ENCODE data around the gene FBLN5. TPM values are rescaled to one million over a fixed set of nuclear protein-coding genes. Genes with fewer than 3 reads are reported as not detected.
A peak's percentile ranks its signal among the peaks of the same experiment; 100 is the strongest.

The FBLN5 gene
- total RNA-seq, 1 donor from 2014 or later, result 6.9 TPM

DNA sequence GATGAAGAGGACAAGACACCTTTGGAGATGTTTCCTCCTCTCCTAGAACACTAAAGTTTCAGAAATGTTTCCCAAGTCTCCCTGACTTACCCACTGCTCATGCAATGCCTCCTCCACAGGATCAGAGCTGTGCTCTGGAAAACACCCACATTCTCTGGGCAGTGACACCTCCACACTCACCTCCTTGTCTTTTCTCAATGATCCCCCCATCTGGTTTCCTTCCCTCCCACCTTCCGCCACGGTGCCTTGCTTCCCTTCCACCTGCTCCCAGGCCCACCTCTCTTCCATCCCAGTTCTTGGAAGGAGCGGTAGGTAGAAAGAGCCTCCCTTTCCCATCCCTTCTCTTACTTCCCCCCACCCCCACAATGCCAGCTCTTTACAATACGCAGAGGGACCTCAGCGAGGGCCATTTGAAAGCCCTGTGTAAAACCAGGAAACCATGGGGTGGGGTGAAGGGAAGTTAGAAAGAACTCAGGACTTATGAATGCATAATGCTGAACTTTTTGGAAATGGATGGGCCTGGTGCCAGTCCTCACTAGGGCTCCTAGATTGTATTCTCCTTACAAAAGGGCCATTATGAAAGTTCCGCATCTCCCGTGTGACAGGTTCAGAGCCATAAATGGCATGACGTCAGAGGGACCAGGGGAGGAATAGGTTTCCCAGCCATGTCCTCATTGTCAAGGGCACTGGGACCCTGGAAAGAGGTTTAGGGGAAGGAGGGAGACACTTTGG is 12.8 kb downstream of the FBLN5 start:
- Mint-ChIP-seq H3K4me3 (ENCODE audit: low read depth) (no peak overlapping the region), H3K27ac (no peak overlapping the region), H3K36me3 (ENCODE audit: insufficient read depth) (peaks cover 1% of the 10 kb centered on the region), H3K9me3 (ENCODE audit: low read depth) (no peaks in the 10 kb centered on the region), H3K4me1 (ENCODE audit: low read depth) (peaks cover 10% of the 10 kb centered on the region), H3K27me3 (peaks cover 7% of the 10 kb centered on the region)
- TF ChIP-seq, protein P1, sequence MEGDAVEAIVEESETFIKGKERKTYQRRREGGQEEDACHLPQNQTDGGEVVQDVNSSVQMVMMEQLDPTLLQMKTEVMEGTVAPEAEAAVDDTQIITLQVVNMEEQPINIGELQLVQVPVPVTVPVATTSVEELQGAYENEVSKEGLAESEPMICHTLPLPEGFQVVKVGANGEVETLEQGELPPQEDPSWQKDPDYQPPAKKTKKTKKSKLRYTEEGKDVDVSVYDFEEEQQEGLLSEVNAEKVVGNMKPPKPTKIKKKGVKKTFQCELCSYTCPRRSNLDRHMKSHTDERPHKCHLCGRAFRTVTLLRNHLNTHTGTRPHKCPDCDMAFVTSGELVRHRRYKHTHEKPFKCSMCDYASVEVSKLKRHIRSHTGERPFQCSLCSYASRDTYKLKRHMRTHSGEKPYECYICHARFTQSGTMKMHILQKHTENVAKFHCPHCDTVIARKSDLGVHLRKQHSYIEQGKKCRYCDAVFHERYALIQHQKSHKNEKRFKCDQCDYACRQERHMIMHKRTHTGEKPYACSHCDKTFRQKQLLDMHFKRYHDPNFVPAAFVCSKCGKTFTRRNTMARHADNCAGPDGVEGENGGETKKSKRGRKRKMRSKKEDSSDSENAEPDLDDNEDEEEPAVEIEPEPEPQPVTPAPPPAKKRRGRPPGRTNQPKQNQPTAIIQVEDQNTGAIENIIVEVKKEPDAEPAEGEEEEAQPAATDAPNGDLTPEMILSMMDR (IDR thresholded peaks at IDR 0.05; ENCODE audit: unreplicated experiment), result no peak
- DNase-seq (ENCODE audit: low spot score, unreplicated experiment), result no peak

DNA sequence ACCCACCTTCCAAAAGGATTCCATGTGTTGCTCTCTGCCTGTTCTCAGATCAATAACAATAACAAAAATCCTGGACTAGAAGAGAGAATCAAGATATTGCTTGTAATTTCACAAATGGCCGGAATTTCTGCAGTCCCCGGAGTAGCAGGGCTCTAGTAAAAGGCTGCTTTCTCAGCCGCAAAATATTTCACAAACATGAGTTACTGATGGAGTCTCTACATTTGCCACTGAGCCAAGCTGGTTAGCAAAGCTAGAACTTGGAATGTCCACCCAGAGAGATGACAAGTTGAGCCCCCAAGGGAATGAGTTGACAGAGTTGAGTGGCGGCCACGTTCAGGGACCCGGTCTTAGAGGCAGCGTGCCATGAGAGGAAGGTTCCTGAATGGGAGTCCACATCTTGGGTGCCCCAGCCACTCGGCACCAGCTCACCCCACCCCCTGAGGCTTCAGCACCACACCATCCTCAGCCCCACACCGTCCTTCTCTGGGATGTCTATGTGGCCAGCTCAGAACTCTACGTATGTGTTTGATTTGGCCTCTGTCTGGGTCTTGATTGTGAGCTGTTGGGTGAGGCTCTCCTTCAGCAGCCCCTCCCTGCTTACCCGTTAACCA is 15.9 kb downstream of the FBLN5 start:
- H3K27ac Mint-ChIP-seq, result no peak overlapping the region
- TF ChIP-seq, protein P1 (IDR thresholded peaks at IDR 0.05; ENCODE audit: unreplicated experiment), result no peak
- peaks cover under 1% of the 10 kb centered on the region for H3K36me3 Mint-ChIP-seq (ENCODE audit: insufficient read depth)
- H3K4me1 Mint-ChIP-seq (ENCODE audit: low read depth), result peaks cover 11% of the 10 kb centered on the region
- no peaks in the 10 kb centered on the region for H3K9me3 Mint-ChIP-seq (ENCODE audit: low read depth)
- H3K4me3 Mint-ChIP-seq (ENCODE audit: low read depth), result no peak overlapping the region
- no peak for DNase-seq (ENCODE audit: low spot score, unreplicated experiment)
- H3K27me3 Mint-ChIP-seq, result peaks cover 20% of the 10 kb centered on the region

DNA sequence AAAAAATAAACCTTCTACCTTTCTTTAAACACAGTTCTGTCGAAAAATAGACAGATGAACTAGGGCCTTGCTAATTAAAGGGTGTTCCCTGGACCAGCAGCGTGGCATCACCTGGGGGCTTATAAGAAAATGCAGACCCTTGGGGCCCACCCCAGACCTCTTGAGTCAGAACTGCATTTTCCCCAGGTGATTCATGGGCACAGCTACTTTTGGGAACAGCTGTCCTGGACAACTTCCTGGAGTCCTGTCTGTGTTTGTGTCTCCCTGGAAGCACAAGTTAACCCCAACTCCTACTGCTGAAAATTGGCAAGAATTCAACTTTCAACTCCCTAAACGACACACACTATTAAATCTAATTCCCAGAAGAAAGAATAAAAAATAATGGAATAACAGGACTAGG is 17.8 kb downstream of the FBLN5 start:
- DNase-seq (ENCODE audit: low spot score, unreplicated experiment), result no peak
- H3K4me1 Mint-ChIP-seq (ENCODE audit: low read depth), result peaks cover 6% of the 10 kb centered on the region
- peaks cover 19% of the 10 kb centered on the region for H3K27me3 Mint-ChIP-seq
- H3K9me3 Mint-ChIP-seq (ENCODE audit: low read depth), result no peaks in the 10 kb centered on the region
- H3K36me3 Mint-ChIP-seq (ENCODE audit: insufficient read depth), result no peaks in the 10 kb centered on the region
- no peak overlapping the region for H3K27ac Mint-ChIP-seq
- TF ChIP-seq, protein P1 (IDR thresholded peaks at IDR 0.05; ENCODE audit: unreplicated experiment), result no peak
- no peak overlapping the region for H3K4me3 Mint-ChIP-seq (ENCODE audit: low read depth)

DNA sequence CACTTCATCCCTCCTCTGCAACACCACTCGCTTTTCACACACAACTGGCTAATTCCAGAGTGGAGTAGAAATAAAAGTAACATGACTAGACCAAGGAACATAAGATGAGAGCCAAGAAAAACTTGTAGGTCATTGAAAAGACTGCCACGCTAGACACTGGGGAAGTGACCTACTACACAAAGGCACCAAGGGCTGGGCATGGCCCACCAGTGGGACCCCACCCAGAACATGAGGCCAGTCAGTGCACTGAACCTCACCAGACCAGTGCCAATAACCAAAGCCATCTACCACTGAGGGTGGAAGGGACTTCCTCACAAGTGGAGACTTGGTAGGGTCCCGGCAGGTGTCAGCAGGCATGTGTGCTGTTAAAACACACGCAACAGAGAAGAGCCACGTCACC is 19.7 kb downstream of the FBLN5 start:
- peak overlapping the region; percentile 45 for H3K27ac Mint-ChIP-seq
- TF ChIP-seq, protein P1 (IDR thresholded peaks at IDR 0.05; ENCODE audit: unreplicated experiment), result no peak
- H3K9me3 Mint-ChIP-seq (ENCODE audit: low read depth), result no peaks in the 10 kb centered on the region
- H3K27me3 Mint-ChIP-seq, result peaks cover 16% of the 10 kb centered on the region
- H3K36me3 Mint-ChIP-seq (ENCODE audit: insufficient read depth), result no peaks in the 10 kb centered on the region
- H3K4me1 Mint-ChIP-seq (ENCODE audit: low read depth), result peaks cover 6% of the 10 kb centered on the region
- no peak overlapping the region for H3K4me3 Mint-ChIP-seq (ENCODE audit: low read depth)
- DNase-seq (ENCODE audit: low spot score, unreplicated experiment), result no peak

DNA sequence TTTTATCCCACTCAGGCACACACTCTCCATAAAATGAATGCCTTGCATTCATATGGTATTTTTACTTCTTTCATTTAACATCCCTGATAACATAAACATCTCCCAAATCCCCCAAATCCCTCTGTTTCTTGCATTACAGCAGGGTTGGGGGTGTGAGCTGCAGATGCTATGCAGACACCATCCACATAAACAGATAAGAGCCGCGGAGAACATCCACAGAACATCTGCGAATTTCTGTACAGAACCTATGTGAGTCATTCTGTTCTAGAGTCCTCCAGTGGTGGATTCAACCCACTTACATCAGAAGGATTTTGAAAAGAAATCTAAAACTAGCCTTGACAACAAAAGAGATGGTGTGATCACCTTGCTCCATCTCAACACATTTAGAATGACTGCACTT is 20.3 kb downstream of the FBLN5 start:
- TF ChIP-seq, protein P1 (IDR thresholded peaks at IDR 0.05; ENCODE audit: unreplicated experiment), result no peak
- H3K27me3 Mint-ChIP-seq, result peaks cover 16% of the 10 kb centered on the region
- H3K4me3 Mint-ChIP-seq (ENCODE audit: low read depth), result no peak overlapping the region

More for the DNA sequence above, 20.3 kb downstream of the FBLN5 start:
- peaks cover 6% of the 10 kb centered on the region for H3K4me1 Mint-ChIP-seq (ENCODE audit: low read depth)
- H3K27ac Mint-ChIP-seq, result no peak overlapping the region
- DNase-seq (ENCODE audit: low spot score, unreplicated experiment), result no peak
- no peaks in the 10 kb centered on the region for H3K9me3 Mint-ChIP-seq (ENCODE audit: low read depth)
- no peaks in the 10 kb centered on the region for H3K36me3 Mint-ChIP-seq (ENCODE audit: insufficient read depth)

Measured in progenitor cell of endocrine pancreas (in vitro differentiated cells).